GM12873 (cell line): Measurements from ENCODE around the gene EDN2.

Experiments
- TF ChIP-seq, protein P1 (sequence below): IDR thresholded peaks from 2 replicates; pipeline ENCODE4 v1.5.1; 2012; ENCODE audit warnings: low read depth, mild to moderate bottlenecking, moderate library complexity, low read length, control low read depth; ENCODE audit not compliant: insufficient read depth; ENCODE audit errors: missing control alignments

The EDN2 gene

DNA sequence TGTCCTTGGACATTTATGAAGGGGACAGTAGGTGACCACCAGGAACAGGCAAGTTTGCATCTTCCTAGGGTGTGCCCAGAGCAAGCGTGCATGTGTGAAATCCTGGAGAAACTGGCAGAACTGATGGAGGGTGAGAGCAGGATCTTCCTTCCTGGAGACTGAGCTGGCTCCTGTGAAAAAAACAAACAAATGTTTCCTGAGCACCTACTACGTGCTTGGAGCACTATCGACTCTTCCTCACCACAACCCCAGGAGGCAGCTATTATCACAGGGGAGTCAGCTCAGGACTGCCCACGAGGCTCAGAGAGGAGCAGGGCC lies 1.5 kb upstream of the EDN2 start:
- TF ChIP-seq, protein P1, sequence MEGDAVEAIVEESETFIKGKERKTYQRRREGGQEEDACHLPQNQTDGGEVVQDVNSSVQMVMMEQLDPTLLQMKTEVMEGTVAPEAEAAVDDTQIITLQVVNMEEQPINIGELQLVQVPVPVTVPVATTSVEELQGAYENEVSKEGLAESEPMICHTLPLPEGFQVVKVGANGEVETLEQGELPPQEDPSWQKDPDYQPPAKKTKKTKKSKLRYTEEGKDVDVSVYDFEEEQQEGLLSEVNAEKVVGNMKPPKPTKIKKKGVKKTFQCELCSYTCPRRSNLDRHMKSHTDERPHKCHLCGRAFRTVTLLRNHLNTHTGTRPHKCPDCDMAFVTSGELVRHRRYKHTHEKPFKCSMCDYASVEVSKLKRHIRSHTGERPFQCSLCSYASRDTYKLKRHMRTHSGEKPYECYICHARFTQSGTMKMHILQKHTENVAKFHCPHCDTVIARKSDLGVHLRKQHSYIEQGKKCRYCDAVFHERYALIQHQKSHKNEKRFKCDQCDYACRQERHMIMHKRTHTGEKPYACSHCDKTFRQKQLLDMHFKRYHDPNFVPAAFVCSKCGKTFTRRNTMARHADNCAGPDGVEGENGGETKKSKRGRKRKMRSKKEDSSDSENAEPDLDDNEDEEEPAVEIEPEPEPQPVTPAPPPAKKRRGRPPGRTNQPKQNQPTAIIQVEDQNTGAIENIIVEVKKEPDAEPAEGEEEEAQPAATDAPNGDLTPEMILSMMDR: no peak

DNA sequence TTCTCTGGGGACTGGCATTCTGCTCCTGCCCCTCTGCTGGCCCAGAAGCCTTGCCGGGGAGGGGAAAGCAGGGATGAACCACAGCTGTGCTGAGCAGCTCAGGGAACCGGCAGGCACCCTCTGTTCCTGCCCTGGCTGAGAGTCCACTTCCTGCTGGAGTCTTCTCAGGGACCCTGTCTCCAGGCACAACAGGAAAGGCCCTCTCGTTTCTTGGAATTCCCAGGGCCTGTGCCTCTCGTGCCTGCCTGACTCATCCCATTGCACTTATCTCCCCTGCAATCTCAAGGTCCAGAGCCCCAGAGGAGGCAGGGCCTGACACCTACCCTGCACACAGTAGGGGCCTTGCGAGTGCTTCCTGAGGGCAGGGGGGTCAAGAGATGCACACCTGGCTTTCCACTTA lies 1.1 kb upstream of the EDN2 start:
- TF ChIP-seq, protein P1: no peak

DNA sequence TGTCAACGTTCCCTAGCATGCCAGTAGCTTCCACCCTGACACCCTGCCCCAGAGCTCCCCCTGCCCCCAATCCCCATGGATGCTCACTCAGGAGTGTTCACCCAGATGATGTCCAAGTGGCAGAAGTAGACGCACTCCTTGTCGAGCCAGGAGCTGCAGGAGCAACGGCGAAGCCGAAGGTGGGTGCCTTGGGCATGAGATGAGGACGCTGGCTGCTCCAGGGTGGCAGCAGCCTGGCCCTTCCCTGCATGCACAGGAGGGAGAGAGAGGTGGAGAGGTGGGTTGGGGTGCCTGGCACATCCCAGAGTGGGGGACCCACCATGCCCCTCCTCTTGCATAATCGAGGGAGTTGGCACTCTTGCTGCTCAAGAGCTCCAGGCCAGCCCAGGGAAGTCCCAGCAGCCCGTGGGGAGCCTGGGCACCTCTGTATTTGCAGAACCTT lies 502 bp downstream of the EDN2 start:
- TF ChIP-seq, protein P1: no peak

DNA sequence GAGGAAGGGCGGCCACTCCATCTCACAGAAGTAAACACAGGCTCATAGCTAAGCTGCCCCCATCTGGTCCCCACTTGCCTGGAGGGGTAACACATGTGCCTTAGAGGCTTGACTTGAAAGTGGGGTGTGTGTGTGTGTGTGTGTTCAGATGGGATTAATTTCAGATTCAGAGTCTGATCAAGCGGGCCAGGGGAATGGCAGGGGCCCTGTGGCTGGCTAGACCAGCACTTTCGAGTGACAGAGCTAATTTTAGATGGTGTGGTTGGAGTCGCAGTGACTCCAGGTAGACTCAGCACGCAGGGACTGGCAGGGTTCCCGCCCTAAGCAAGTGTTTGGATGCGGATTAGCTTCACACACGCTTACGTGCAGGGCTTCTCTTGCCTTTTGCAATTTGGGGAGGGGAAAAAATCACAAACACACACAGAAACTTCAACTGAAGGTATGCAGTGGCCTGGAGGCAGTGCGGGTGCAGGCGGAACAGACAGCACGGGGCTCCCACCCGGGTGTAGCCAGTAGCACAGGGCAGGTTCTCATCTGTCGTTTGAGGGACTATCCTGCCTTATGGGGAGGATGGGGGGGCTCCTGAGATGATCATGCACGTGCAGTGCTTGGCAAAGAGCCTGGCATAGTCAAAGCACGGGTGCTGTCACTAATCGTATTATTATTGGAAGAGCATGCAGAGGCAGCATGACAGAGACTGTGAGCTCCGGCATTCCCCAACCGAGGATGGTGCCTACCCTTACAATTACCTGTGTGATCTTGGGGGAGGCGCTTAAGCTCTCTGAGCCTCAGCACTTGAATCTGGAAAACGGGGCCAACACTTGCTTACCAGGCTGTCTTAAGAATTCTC lies 1.3 kb downstream of the EDN2 start:
- TF ChIP-seq, protein P1: no peak

DNA sequence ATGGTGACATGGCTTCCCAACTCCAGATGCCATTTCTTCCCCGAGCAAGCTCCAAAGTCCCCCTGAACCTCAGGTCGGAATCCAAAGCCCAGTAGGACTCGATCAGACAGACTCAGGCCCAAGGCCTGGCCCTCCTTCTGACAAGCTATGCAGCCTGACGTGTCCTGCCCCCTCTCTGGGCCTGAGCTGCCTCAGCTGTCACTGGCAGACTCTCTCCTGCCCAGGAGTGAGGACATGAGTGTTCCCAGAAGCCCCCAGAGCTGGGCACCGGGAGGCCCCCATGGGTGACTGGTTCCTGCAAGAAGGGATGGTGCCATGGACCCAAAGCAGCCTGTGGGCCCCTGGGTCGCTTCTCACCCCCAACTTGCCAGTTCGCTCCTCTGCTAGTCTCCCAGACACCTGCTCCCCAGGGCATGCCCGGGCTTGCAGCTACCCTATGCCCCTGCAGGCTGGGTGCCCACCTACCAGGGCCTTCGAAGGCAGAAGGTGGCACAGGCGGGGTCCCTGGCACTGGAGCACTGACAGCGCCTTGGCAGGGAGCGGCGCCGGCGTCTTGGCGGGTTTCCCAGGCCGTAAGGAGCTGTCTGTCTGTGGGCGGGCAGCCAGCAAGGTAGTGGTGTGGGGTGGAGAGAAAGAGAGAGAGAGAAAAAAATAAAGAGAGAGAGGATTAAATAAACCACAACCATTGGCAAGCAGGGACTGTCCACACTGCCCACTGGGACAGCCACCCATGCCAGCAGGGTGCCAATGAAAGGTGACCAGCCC lies 2.3 kb downstream of the EDN2 start:
- TF ChIP-seq, protein P1: no peak

DNA sequence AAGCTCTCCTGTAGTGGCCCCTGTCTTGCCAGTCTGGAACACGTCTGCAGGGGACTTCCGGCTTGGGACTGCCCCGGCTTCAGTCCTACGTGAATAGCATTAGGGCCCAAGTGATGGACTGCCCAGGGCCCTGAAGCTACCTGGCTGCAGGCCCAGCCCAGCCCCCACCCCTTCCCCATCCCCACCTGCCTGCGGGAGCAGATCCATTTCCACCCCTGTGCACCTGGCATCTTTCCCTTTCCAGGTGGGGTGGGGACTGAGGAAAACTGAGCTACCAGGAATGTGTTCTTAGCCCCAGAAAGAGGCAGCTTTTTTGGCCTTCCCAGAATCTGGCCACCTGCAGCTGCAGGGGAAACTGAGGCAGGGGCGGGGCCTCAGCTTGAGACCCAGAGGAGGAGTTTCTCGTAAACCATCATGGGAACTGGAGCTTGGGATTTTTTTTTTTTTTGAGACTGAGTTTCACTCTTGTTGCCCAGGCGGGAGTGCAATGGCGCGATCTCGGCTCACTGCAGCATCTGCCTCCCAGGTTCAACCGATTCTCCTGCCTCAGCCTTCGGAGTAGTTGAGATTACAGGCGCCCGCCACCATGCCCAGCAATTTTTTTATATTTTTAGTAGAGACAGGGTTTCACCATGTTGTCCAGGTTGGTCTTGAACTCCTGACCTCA lies 3.2 kb downstream of the EDN2 start:
- TF ChIP-seq, protein P1: no peak
